GF-D8 (cell line): ENCODE results near the gene KCNIP1.
"Not testable (repeated sequence)": the region's sequence is repeated elsewhere in the genome, so short reads cannot be mapped to it uniquely, and the experiment has no call there.

Experiments
- DNase-seq: peaks from one replicate; lab custom pipeline; 2025; lab: John Stamatoyannopoulos, UW

Gene KCNIP1

DNA sequence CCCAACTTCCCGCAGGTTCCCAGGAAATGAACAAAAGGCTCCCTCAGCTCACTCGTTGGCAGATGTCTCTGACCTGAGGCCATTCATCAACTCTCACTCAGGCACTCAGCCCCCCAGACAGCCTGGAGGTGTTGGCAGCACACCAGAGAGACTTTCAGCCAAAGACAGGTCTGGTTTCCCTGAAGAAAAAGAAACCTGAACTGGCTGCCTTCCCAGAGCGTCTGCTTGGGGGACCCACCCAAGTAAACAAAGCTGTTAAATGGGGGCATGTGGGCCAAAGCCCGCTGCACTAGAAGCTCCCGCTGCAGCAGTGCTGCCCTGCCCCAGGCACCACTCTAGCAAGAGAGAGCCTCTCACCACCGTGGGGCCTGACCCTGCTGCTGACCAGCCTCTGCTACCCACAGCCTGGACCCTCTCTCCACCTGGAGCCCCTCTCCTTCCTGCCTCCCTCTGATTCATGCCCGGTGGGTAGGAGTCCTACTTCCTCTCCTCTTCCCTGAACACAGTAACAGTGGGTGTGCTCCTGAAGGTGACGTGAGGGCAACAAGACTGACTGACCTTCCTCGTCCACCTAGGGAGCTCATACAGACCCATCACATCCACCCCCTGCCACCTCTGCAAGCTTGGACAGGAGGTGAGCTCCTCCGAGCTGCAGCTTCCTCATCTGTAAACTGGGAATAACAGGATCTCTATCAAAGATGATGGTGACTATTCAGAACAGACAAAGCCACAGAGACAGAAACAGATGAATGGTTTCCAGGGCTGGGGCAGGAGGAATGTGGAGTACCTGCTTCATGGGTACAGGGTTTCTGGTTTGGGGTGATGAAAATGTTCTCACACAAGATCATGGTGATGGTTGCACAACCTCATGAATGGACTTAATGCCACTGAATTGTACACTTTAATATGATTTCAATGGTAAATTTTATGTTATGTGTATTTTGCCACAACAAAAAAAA lies 248.7 kb downstream of the KCNIP1 start:
- no peak for DNase-seq

DNA sequence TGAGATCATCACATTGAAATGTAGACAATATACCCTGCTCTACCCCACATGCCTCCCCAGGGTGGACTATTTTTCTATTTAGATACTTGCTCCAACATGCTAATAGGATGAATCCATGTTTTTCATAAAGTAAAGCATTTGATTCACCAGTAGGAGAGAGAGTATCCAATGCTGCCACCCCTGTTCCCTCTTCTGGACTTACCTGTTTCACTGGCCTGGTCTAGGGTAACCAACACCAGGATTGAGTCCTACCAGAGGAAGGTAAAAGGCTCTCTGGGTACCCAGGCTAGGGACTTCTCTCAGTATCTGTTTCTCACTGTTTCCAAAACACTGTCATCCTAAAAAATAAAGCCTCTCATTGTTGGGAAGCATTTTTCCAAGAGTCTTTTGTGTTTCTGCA lies 249.5 kb downstream of the KCNIP1 start:
- DNase-seq: no peak

DNA sequence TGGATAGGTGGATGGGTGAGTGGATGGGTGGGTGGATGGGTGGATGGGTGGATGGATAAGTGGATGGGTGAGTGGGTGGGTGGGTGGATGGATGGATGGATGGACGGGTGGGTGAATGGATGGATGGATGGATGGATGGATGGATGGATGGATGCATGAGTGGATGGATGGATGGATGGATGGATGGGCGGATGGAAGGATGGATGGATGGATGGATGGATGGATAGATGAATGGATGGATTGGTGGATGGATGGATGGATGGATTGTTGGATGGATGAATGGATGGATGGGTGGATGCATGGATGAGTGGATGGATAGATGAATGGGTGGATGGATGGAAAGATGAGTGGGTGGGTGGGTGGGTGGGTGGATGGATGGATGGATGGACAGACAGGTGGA lies 250.7 kb downstream of the KCNIP1 start:
- DNase-seq: not testable (repeated sequence)

DNA sequence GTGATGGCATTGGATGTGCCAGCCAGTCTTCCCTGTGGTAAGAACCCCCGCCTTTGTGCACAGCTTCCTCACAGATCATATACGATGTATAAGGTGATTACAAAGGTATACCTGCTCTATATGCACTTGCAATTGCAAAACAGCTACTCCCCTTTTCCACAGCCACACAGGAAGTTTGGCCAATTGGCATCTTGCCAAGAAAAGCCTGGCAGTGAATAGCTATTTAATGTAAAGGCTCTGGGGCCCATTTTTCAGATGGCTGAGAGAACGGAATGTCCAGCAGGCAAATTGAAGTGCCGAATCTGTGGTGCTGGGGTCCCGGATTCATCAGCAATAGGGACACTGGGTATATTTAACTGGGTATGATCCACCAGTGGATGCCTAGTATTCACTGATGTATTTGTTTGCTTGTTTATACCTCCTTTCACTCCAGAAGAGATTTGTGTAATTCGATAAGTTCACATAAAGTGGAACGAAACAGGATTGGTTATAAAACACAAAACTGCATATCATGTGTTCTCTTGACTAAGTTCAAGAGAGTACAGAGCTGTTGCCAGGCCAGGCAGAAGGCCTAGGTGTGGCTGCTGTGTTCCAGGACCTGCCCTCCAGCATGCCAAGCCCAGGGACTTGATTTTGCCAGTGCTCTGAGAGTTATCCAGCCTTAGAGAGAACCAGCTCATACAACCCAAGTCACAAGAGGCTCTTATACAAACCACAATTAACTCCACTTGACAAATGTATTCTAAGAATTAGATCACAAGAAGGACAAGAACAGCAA lies 252.0 kb downstream of the KCNIP1 start:
- no peak for DNase-seq

DNA sequence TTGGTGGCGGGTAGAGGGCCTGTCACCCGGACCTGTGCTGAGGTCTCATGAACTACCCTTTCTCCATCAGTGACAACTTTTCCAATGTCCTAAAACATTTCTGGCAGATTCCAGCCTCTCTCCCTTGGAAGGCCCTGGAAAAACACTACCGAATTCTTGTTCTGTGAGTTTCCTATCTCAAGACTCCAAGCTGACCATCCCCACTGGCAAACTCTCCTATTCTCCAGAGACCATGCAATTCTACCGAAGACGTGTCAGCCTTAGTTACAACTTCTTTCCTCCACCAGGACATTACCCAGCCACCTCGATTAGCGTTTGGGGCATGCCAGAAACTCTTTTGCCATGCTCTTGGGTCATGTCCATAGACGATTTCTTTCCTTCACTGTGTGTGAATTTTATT lies 252.9 kb downstream of the KCNIP1 start:
- DNase-seq: no peak

DNA sequence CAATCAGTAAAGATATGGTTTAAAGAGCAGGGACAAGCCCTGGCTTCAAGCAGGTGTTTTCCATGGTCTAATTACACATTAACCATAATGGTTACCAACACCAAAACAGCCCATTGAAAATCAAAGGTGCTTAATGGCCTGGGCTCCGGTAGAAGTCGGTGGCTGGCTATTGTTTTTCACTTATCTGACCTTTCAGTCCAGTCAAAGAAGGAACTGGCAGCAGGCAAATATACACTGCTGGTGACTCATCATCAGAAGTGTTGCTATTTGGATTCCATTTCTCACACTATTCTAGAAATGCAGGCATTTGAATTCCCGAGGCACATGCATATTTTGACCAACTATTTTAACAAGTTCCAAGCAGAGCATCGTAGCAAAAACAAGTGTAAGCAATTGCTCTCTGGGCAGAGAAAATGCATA lies 253.4 kb downstream of the KCNIP1 start:
- DNase-seq: no peak

DNA sequence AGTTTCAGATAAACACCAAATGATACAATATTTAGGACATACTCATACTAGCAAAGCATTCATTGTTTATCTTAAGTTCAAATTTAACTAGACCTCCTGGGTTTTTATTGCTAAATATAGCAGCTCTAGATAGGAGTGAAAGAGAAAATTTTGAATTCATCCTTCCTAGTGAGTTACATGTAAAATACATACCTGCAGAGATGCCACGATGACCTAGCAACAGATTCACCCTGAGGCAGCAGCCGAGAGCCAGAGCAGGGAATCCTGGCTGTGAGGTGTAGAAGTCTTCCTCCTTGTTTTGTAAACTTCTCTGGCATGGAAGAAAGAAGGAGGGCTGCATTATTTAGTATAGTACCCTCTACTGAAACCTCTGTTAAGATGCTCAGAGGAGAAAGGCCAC lies 253.8 kb downstream of the KCNIP1 start:
- no peak for DNase-seq

DNA sequence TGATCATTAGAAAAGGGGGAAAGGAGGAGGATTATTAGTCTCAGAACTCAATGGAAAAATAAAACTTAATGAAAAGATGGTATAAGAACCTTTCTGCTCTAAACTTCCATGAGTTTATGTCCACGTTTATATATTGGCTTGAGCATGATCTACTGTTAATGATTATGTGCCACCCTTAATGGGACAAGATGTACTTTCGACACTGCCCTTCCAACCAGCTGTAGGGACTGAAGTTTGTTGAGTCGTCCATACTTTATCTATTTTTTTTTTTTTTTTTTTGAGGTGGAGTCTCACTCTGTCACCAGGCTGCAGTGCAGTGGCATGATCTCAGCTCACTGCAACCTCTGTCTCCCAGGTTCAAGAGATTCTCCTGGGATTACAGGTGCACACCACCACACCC lies 254.7 kb downstream of the KCNIP1 start:
- DNase-seq: no peak

DNA sequence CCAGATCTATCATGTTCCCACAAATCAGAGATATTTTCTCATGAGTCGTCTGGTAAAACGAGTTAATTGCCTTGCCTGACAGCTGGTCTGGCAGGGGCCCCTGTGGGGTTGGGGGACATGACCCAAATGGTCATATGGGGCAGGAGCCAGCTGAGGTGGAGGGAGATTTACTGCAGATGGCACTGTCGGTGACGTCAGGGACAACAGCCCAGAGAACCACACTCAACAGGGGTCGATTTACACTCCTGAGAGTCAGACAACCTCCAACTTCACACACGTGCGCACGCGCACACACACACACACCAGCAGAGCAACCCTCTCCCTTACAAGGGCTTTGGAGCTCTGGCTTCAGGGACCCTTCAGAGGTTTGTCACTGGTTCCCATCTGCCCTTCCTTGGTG lies 256.3 kb downstream of the KCNIP1 start:
- DNase-seq: no peak

DNA sequence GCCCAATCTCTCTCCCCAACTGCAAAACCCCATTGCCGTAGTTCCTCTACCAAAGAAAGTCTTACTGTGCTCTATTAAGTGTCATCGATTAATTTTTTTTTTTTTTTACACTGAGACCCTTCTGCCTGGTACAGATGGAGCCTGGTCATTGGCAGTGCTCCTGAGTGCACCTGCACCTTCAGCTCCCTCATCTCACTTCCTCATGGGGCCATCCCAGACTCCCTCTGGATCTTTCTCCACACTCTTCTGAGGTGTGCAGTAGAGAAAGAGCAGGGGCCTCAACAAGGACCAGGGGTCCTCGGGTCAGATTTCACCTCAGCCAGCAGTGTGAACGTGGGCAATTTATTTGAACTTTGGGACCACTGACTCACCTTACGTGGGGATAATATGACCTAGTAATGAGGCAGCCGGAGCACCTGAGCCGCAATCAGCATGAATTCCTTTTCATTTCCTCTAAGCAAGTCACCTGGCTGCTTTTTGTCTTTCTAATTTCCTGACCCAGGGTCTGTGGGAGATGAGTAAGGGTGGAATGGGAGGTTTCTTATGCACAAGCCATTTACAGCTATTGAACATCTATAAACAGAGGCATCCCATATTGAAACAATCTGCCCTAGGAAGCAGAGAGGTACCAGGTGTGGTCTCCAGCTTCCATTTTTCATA lies 257.4 kb downstream of the KCNIP1 start:
- no peak for DNase-seq

DNA sequence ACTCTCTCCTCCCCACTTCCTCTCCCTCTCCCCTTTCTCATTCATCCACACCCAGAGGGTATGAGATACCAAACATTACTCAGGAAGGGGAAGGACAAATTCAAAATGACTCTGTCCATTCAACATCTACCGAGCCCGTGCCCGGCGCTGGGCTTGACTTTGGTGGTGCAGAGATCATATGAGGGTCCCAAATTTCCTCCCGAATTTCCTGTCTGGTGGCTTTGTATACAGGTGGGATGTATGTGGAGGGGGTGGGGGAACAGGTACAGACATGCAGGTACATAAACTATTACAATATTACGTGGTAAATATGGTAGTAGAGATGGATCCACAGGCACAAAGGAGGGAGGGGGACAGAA lies 257.9 kb downstream of the KCNIP1 start:
- no peak for DNase-seq

DNA sequence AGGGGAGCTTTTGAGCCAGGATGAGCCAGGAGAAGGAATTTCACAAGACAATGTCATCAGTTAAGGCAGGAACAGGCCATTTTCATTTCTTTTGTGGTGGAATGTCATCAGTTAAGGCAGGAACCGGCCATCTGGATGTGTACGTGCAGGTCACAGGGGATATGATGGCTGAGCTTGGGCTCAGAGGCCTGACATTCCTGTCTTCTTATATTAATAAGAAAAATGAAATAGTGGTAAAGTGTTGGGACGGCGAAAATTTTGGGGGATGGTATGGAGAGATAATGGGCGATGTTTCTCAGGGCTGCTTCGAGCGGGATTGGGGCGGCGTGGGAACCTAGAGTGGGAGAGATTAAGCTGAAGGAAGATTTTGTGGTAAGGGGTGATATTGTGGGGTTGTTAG lies 258.5 kb downstream of the KCNIP1 start:
- not testable (repeated sequence) for DNase-seq

DNA sequence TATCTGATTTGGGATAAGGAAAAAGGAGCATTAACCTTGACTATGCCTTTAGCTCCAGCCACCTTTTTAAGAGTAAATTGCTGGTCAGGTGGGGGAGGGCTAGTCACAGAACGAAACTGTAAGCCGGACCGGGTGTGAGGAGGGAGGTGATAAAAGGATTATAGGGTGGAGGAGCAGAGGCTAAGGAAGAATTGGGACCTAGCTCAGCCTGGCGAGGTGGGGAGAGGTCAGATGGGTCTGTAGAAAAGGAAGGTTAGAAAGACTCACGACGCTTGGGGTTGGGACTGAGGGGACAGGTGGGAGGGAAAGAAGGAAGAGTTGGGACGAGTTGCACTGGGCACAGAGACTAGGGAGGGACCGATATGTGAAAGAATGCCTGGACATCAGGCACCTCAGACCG lies 262.0 kb downstream of the KCNIP1 start:
- not testable (repeated sequence) for DNase-seq

DNA sequence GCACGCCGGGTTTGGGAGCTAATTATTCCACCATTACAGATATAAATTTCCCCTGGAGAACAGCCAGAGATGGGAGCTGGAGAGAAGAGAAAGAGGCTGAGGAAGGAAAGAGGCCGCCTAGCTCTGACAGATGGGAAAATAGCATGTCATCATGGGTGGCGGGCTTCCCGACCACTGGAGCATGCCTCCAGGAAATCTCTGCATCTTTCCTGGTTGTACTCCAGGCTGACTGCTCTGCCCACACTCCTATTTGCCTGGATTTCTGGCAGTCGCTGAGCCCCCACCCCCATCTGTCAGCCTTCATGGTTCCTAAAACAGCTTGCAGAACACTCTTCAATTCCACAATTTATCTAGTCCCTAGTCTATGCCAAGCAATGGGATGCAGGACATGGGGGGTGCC lies 265.4 kb downstream of the KCNIP1 start:
- DNase-seq: no peak

DNA sequence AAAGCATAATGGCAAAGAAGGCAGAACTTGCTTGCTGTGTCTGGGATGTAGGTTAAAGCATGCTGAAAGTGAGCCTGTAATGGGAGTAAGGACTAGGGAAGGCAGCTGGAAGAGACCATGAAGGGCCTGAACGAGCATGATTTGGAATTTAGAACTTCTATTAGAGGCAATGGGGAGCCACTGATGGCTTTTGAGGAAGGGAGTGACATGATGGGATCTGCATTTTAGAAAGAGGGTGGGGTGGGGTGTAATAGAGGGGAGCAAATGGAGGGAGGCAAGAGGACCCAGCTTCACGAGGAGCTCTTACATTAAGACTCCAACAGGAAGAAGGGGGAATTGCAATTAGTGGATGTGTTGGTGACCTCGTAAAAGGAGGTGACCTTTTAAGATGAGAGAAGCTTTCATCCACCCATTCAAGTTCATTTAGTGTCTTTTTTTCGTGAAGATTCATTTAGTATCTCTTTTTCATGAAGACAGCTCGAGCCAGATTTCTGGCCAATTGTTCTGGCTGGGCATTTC lies 266.1 kb downstream of the KCNIP1 start:
- no peak for DNase-seq

DNA sequence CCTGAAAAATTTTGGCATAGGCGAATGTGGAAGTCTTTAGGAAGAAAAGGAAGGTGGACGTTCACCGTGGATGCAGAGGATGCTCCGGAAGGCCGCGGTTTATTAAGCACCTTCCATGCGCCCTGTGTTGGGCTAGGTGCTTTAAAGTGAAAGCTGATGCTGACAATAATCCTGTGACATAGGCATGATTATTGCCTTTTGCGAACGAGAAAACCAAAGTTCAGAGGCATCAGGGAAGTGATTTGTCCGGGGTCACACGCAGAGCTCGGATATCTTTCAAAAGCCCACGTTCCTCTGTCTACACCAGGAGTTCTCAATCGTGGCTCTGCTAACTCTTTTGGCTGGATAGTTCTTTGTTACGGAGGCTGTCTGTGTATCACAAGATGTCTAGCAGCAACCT lies 267.7 kb downstream of the KCNIP1 start:
- DNase-seq: no peak

DNA sequence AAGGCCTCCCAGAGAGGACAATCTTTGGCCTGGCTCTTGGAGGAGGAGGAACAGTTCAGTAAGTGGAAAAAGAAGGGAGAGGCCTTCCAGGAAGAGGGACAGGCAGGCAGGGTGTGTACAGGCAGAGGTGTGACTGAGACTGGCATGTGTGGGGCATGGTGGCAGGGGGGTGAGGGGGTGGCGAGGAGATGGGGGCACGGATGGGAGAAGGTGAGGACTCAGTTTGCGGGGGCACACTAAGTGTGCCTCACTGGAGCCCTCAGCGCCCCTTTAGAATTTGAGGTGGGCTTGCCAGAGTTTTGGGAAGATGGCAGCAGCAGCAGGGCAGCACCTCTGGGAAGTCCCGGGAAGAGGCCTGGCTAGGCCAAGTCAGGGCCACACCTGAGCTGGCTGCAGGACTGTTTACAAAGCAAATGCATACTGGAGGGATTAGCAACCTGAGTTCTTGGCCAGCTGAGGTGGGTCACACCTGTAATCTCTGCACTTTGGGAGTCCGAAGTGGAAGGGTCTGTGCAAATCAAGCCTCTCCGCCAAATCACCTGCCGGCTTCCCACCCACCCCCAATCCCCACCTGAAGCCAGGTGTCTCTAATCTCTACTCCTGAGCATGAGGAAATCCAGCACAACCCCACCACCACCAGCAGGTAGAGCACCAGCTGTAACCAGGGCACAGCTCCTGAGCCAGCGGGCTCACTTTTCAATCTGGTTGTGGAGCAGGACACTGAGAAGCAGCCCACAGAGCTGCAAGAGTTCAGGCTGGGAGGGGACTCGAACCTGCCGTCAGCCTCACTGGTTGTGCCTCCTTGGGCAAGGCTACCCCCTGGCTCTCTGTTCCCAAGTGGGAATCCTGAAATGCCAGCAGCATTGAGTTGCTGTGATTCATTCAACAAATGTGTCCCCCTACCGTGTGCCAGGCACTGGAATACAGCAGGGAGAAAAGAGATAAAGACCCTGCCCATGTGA lies 269.5 kb downstream of the KCNIP1 start:
- no peak for DNase-seq

DNA sequence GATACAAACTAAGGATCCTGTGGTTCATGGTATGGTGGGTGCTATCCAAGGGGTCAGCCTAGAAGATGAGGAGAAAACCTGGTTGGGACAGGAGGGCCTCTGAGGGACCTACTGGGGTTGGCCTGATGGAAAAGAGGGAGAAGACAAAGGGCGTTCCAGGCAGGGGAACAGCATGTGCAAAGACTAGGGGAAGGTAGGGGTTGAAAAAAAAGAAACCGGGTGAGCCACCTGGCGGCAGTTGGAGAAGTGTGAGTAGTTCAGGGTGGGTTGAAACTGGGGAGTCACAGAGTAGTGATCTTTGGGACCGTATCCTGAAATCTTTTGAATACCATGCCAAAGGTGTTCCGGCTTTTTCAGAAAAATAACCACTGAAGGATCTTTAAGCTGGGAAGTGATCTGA lies 271.0 kb downstream of the KCNIP1 start:
- no peak for DNase-seq

DNA sequence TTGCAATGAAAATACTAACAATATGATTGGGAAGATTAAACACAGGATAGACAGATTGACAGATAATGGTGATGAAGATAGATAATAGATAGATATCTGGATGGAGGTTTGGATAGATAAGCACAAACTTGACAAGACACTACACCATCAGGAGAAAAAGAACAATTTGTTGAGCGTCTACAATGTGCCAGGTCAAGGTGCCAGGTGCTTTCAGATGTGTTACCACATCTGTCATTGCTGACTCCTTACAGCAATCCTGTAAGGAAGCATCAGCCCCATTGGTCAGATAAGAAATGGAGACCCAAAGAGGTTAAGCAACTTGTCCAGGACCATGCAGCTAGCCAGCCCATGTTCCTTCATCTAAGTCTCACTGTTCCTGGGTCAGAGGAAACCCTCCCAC lies 278.1 kb downstream of the KCNIP1 start:
- no peak for DNase-seq

DNA sequence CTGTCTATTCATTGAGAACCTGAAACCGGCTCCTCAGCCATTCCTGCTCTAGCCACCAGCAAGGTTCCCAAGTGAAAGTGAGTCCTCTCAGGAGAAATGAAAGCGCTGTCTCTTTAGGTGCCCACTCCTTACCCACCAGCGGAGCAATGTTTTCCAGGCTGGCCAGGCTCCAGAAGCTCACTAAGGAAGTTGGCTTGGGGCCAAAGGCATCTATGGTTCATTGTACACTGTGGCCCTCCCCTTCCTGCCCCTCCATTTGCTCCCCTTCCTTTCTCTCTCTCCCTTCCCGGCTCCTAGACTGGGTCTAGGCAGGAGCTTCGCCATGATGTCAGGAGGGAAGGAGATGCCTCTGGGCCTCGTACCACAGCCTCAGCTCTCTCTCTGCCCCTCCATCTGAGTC lies 278.6 kb downstream of the KCNIP1 start:
- no peak for DNase-seq

DNA sequence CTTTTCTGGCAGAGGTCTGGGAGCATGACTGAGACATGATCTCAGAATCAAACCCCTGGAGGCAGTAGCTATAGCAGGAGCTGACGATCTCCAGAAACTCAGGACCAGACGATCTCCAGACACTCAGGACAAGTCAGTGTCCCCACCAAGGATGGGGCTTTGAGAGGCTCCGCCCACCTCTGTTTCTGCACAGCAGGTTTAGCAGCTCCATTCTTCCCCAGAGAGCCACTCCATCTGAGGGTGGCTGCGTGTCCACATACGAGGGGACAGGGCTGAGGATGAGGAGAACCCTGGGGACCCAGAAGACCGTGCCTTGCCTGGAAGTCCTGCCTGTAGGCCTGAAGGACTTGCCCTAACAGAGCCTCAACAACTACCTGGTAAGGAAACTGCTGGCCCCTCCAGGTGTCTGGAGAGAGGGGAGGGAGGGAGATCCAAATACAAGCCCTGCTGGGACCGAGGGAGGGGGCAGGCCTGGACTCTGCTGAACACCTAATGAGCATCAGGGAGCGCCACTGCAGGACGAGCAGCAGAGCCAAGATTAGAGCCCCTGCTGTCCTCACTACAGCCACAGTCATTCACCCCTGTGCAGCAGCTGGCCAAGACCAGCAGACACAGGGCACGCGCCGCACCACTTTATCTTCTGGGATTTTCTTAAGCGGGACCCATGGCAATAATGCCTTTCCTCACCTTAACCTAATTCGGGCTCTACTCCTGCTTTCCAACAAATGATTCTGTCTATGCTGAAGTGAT lies 279.9 kb downstream of the KCNIP1 start, which contains the start of gene GABRP:
Gene GABRP, plus strand, starts transcription at position 228 of the 750 bp plus-strand sequence. CDS start 4,891 bp downstream, outside the sequence.
- no peak for DNase-seq
